GM12878 (cell line): ENCODE results near the gene YWHAG. TPM values are rescaled to one million over a fixed set of nuclear protein-coding genes. Genes with fewer than 3 reads are reported as not detected.

Experiments
- ASH2L ChIP-seq: fragments of 300-600, 200-600 bp; sonication (generic); IDR thresholded peaks from 2 replicates; pipeline ENCODE4 v1.6.1; 2017; ENCODE audit warnings: low read depth, mild to moderate bottlenecking, borderline replicate concordance
- CBFB ChIP-seq: IDR thresholded peaks from 2 replicates; pipeline ENCODE4 v1.6.1; 2016; ENCODE audit warnings: antibody characterized with exemption, low read depth
- CBX3 ChIP-seq: fragments of 200-600 bp; sonication (generic); IDR thresholded peaks from 2 replicates; pipeline ENCODE4 v1.6.1; 2016; ENCODE audit warnings: low read depth, borderline replicate concordance
- EGR1 ChIP-seq, 2 experiments: IDR thresholded peaks; 1 replicate in 1 of 2; 2 replicates in 1 of 2; pipeline ENCODE4 v1.6.1; 2011 to 2012; ENCODE audit warnings: low read depth in 2 of 2, low read length in 2 of 2, borderline replicate concordance in 1 of 2, mild to moderate bottlenecking in 1 of 2, moderate library complexity in 1 of 2
- ETV6 ChIP-seq, 2 experiments: fragments of 450-650 bp in 1 of 2; IDR thresholded peaks in 1 of 2; conservative IDR thresholded peaks in 1 of 2; 2 replicates each; pipeline ENCODE4 v1.6.1; 2014; ENCODE audit warnings: antibody characterized with exemption in 1 of 2, borderline replicate concordance in 1 of 2, low read depth in 1 of 2, mild to moderate bottlenecking in 1 of 2, moderate library complexity in 1 of 2
- GABPA ChIP-seq: IDR thresholded peaks from 2 replicates; pipeline ENCODE4 v1.6.1; 2014; ENCODE audit warnings: antibody characterized with exemption, low read depth, mild to moderate bottlenecking, inconsistent platforms
- HSF1 ChIP-seq: fragments of 150-350 bp; IDR thresholded peaks from 2 replicates; pipeline ENCODE4 v1.6.1; 2014; ENCODE audit warnings: mild to moderate bottlenecking, low read depth, low read length
- IKZF2 ChIP-seq, 2 experiments: fragments of 450-650 bp; IDR thresholded peaks; 2 replicates each; pipeline ENCODE4 v1.6.1; 2017; ENCODE audit warnings: mild to moderate bottlenecking in 2 of 2, moderate library complexity in 2 of 2
- MEF2A ChIP-seq: IDR thresholded peaks from 2 replicates; pipeline ENCODE4 v1.6.1; 2011; ENCODE audit warnings: low read depth, mild to moderate bottlenecking, low read length, moderate library complexity; ENCODE audit not compliant: insufficient read depth
- MTA3 ChIP-seq: IDR thresholded peaks from 2 replicates; pipeline ENCODE4 v1.6.1; 2012; ENCODE audit warnings: low read length, inconsistent platforms, borderline replicate concordance
- MYB ChIP-seq: fragments of 150-350 bp; IDR thresholded peaks from 2 replicates; pipeline ENCODE4 v1.6.1; 2014; ENCODE audit warnings: mild to moderate bottlenecking, low read depth, low read length, borderline replicate concordance
- NFXL1 ChIP-seq: fragments of 450-650 bp; IDR thresholded peaks from 2 replicates; pipeline ENCODE4 v1.6.1; 2017; ENCODE audit warnings: antibody characterized with exemption, mild to moderate bottlenecking, borderline replicate concordance
- NFYA ChIP-seq: IDR thresholded peaks from 2 replicates; pipeline ENCODE4 v1.6.1; 2011; ENCODE audit warnings: low read depth, mild to moderate bottlenecking, low read length, improper control_type of control experiment, borderline replicate concordance
- NKRF ChIP-seq: fragments of 450-650 bp; conservative IDR thresholded peaks from 2 replicates; pipeline ENCODE4 v1.6.1; 2017; ENCODE audit warnings: mild to moderate bottlenecking, moderate library complexity
- POLR2A ChIP-seq: IDR thresholded peaks from 2 replicates; pipeline ENCODE4 v1.6.1; 2011; ENCODE audit warnings: low read depth, mild to moderate bottlenecking, low read length
- RBBP5 ChIP-seq: fragments of 200-600 bp; sonication (generic); conservative IDR thresholded peaks from 2 replicates; pipeline ENCODE4 v1.6.1; 2016
- RELA ChIP-seq: fragments of 450-650 bp; IDR thresholded peaks from 2 replicates; pipeline ENCODE4 v1.8.0; 2014; ENCODE audit warnings: borderline replicate concordance; ENCODE audit not compliant: partially characterized antibody
- SIX5 ChIP-seq: IDR thresholded peaks from 2 replicates; pipeline ENCODE4 v1.6.1; 2011; ENCODE audit warnings: mild to moderate bottlenecking, low read depth, low read length, moderate library complexity; ENCODE audit not compliant: severe bottlenecking
- SMC3 ChIP-seq: IDR thresholded peaks from 2 replicates; pipeline ENCODE4 v1.6.1; 2011; ENCODE audit warnings: low read length, improper control_type of control experiment, borderline replicate concordance
- SP1 ChIP-seq: IDR thresholded peaks from one replicate; pipeline ENCODE4 v1.6.1; 2011; ENCODE audit warnings: low read depth, low read length
- SREBF2 ChIP-seq: IDR thresholded peaks from 2 replicates; pipeline ENCODE4 v1.6.1; 2012; ENCODE audit warnings: mild to moderate bottlenecking, low read length
- STAT1 ChIP-seq: fragments of 450-650 bp; conservative IDR thresholded peaks from 2 replicates; pipeline ENCODE4 v1.6.1; 2014; ENCODE audit warnings: antibody characterized with exemption, mild to moderate bottlenecking
- SUPT20H ChIP-seq: IDR thresholded peaks from 2 replicates; pipeline ENCODE4 v1.6.1; 2011; ENCODE audit warnings: low read depth, mild to moderate bottlenecking, low read length, moderate library complexity, borderline replicate concordance; ENCODE audit not compliant: control insufficient read depth
- TAF1 ChIP-seq: IDR thresholded peaks from 2 replicates; pipeline ENCODE4 v1.6.1; 2011; ENCODE audit warnings: mild to moderate bottlenecking, low read depth, low read length, borderline replicate concordance
- YY1 ChIP-seq: IDR thresholded peaks from 2 replicates; pipeline ENCODE4 v1.6.1; 2011; ENCODE audit warnings: low read depth, mild to moderate bottlenecking, low read length
- ZBED1 ChIP-seq: IDR thresholded peaks from 2 replicates; pipeline ENCODE4 v1.6.1; 2016; ENCODE audit warnings: borderline replicate concordance
- ZNF207 ChIP-seq: fragments of 450-650 bp; IDR thresholded peaks from 2 replicates; pipeline ENCODE4 v1.6.1; 2014; ENCODE audit warnings: antibody characterized with exemption, mild to moderate bottlenecking, borderline replicate concordance
- polyA plus RNA-seq, 11 experiments: library from polyadenylated mRNA; depleted of rRNA in 4 of 11; unstranded in 6 of 11; stranded (reverse) in 5 of 11; fragments of >200 nt; fragmentation: Nextera tagmentation in 4 of 11; fragmentation: Illumina TruSeq in 1 of 11; extraction: Ambion mirVana in 4 of 11; extraction: Trizol in 1 of 11; gene quantifications; 1 replicate in 1 of 11; 2 replicates in 10 of 11; pipeline versions ENCODE4 v1.2.1 to v1.2.3, GENCODE V29; 2011 to 2016; ENCODE audit warnings: inconsistent platforms in 2 of 11, missing spikeins in 2 of 11, low read depth in 1 of 11
- total RNA-seq, 4 experiments: library from RNA; depleted of rRNA in 3 of 4; stranded (reverse); fragments of >200 nt in 3 of 4; fragmentation: Illumina TruSeq in 1 of 4; extraction: Trizol in 1 of 4; gene quantifications; 2 replicates each; pipeline versions ENCODE4 v1.2.1 to v1.2.3, GENCODE V29; 2013 to 2021
- TF ChIP-seq, protein P1 (sequence below): IDR thresholded peaks from 2 replicates; pipeline ENCODE4 v1.6.1; 2011; ENCODE audit warnings: low read depth, low read length, improper control_type of control experiment, borderline replicate concordance

The YWHAG gene
- total and polyA plus RNA-seq, 10 of the 15 experiments (the other 5 are each of a cell fraction or from before 2014, with no cell fraction given) = 20.2 to 157 (median 41.3) TPM

DNA sequence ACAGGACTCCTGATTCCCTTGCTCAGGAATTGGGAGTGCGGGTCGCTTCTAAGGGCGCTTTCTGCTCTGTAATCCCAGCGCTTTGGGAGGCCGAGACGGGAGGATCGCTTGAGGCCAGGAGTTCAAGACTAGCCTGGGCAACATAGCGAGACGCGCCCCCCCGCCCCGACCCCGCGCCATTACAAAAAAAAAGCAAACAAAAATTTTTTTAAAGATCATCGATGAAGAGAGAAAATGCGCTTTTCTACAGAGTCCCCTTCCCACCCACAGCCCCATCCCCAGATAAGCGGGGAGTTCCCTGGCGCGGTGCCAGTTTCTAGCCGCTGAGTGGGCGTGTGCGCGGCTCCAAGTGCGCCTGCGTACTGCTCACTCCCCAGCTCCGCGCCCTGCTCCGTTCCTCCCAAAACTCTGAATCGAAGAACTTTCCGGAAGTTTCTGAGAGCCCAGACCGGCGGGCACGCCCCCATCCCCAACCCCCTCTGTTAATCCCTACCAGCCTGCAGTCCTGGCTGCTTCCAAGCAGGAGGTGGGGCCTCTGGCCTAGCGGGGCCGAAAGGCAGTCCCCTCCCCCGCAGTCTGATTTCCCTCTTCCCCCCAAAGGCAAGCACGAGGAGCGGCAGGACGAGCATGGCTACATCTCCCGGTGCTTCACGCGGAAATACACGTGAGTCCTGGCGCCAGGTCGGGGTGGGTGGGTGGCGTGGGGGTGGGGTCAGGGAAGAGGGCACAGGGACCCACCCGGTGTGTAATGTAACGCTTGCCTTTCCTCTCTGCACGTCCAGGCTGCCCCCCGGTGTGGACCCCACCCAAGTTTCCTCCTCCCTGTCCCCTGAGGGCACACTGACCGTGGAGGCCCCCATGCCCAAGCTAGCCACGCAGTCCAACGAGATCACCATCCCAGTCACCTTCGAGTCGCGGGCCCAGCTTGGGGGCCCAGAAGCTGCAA, 55.3 kb downstream of the YWHAG start (continued):
- TF ChIP-seq IKZF2 (IDR thresholded peaks at IDR 0.05) (peak in 1 of 2 experiments; percentile 22; a peak in 2 of 4 replicates), TAF1 (no peak), ZNF207 (no peak), HSF1 (peak; percentile 95), STAT1 (no peak), YY1 (no peak), NFYA (no peak), SREBF2 (no peak), ETV6 (conservative IDR thresholded peaks at IDR 0.05 in 1 of 2, IDR thresholded peaks at IDR 0.05 in 1 of 2; ENCODE audit: borderline replicate concordance in 1 of 2, low read depth in 1 of 2) (no peak), CBX3 (no peak), NFXL1 (no peak), POLR2A (no peak), SMC3 (no peak), MEF2A (no peak), NKRF (no peak), GABPA (no peak), CBFB (0 out of 2 replicates have a peak, but pooled peaks have one; percentile 25), ZBED1 (no peak), SUPT20H (no peak), MYB (no peak), MTA3 (no peak; the same call in 1 of the 2 replicates), SP1 (no peak), RELA (no peak), RBBP5 (no peak), SIX5 (no peak), ASH2L (no peak), EGR1 (IDR thresholded peaks at IDR 0.05; ENCODE audit: borderline replicate concordance in 1 of 2, low read depth in 2 of 2, low read length in 2 of 2) (peak in 1 of 2 experiments; percentile 91; a peak in 2 of 3 replicates)
- TF ChIP-seq, protein P1, sequence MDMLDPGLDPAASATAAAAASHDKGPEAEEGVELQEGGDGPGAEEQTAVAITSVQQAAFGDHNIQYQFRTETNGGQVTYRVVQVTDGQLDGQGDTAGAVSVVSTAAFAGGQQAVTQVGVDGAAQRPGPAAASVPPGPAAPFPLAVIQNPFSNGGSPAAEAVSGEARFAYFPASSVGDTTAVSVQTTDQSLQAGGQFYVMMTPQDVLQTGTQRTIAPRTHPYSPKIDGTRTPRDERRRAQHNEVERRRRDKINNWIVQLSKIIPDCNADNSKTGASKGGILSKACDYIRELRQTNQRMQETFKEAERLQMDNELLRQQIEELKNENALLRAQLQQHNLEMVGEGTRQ = no peak
